IMR-90 (cell line): Measurements from ENCODE around the gene VPS8. TPM values are rescaled to one million over a fixed set of nuclear protein-coding genes. Genes with fewer than 3 reads are reported as not detected.
"Not testable (repeated sequence)": the region's sequence is repeated elsewhere in the genome, so short reads cannot be mapped to it uniquely, and the experiment has no call there.

Experiments used
- ATAC-seq: fragments of 200-7000 bp; cut with Tn5 transposase; 2 replicates; pipeline ENCODE4 v1.9.1; 2020; ENCODE audit warnings: low read depth, mild to moderate bottlenecking, moderate library complexity
- BruUV-seq: library from RNA; stranded (reverse); fragments of 400-500 nt; replicated peaks from 2 replicates; lab custom pipeline; 2021; lab: Mats Ljungman, UMichigan
- CTCF ChIA-PET: fragments of 300-600 bp; formaldehyde crosslinking; extraction: SDS; loops from one replicate; lab custom pipeline; 2021; ENCODE audit warnings: antibody characterized with exemption; lab: Yijun Ruan, JAX
- POLR2A ChIA-PET: fragments of 300-600 bp; sonication (Branson Sonifier 250); formaldehyde crosslinking; loops from one replicate; lab custom pipeline; 2022; ENCODE audit warnings: antibody characterized with exemption; ENCODE audit not compliant: unreplicated experiment; lab: Charles Lee
- DNase-seq: peaks from one replicate; pipeline ENCODE4 v3.0.0; 2013
- H2AFZ ChIP-seq: replicated peaks from 2 replicates; pipeline ENCODE3; 2013; ENCODE audit warnings: low read length, mild to moderate bottlenecking; ENCODE audit not compliant: poor library complexity
- H2AK5ac ChIP-seq: 2 replicates; pipeline ENCODE4 v1.6.1; 2013; ENCODE audit warnings: low read depth, low read length, inconsistent platforms
- H2AK9ac ChIP-seq: replicated peaks from 2 replicates; pipeline ENCODE3; 2013; ENCODE audit warnings: mild to moderate bottlenecking, low read depth, low read length, moderate library complexity; ENCODE audit not compliant: poor library complexity
- H2BK120ac ChIP-seq: 2 replicates; pipeline ENCODE4 v1.6.1; 2013; ENCODE audit warnings: low read depth, low read length, inconsistent platforms
- H2BK15ac ChIP-seq: 3 replicates; pipeline ENCODE4 v1.6.1; 2013; ENCODE audit warnings: low read depth, low read length, inconsistent platforms
- H2BK20ac ChIP-seq: 2 replicates; pipeline ENCODE4 v1.6.1; 2013; ENCODE audit warnings: low read depth, mild to moderate bottlenecking, inconsistent platforms, low read length, moderate library complexity
- H2BK5ac ChIP-seq: 2 replicates; pipeline ENCODE4 v1.6.1; 2013; ENCODE audit warnings: mild to moderate bottlenecking, low read depth, low read length, inconsistent platforms; ENCODE audit not compliant: poor library complexity, severe bottlenecking
- H3K14ac ChIP-seq: replicated peaks from 2 replicates; pipeline ENCODE4 v1.6.1; 2013; ENCODE audit warnings: low read depth, low read length, inconsistent platforms
- H3K18ac ChIP-seq: 2 replicates; pipeline ENCODE4 v1.6.1; 2013; ENCODE audit warnings: low read depth, low read length, control low read depth
- H3K23ac ChIP-seq: 2 replicates; pipeline ENCODE4 v1.6.1; 2013; ENCODE audit warnings: low read depth, low read length, inconsistent platforms
- H3K27ac ChIP-seq: 2 replicates; pipeline ENCODE4 v1.5.1; 2013; ENCODE audit warnings: mild to moderate bottlenecking, control low read depth, low read length; ENCODE audit not compliant: insufficient read depth
- H3K27me3 ChIP-seq: 2 replicates; pipeline ENCODE4 v1.6.1; 2013; ENCODE audit warnings: low read length; ENCODE audit not compliant: control insufficient read depth, insufficient read depth
- H3K36me3 ChIP-seq: 2 replicates; pipeline ENCODE4 v1.6.1; 2013; ENCODE audit warnings: low read length, mixed read lengths; ENCODE audit not compliant: control insufficient read depth, insufficient read depth
- H3K4ac ChIP-seq: 2 replicates; pipeline ENCODE4 v1.6.1; 2013; ENCODE audit warnings: low read depth, low read length, inconsistent platforms
- H3K4me1 ChIP-seq: 2 replicates; pipeline ENCODE4 v1.6.1; 2013; ENCODE audit warnings: low read length, mixed read lengths; ENCODE audit not compliant: control insufficient read depth, insufficient read depth
- H3K4me2 ChIP-seq: 2 replicates; pipeline ENCODE4 v1.6.1; 2013; ENCODE audit warnings: low read depth, mild to moderate bottlenecking, control low read depth, low read length, moderate library complexity
- H3K4me3 ChIP-seq: 2 replicates; pipeline ENCODE4 v1.5.1; 2013; ENCODE audit warnings: low read depth, mild to moderate bottlenecking, control low read depth, low read length, moderate library complexity; ENCODE audit not compliant: insufficient read depth
- H3K56ac ChIP-seq: 2 replicates; pipeline ENCODE4 v1.6.1; 2013; ENCODE audit warnings: low read length, inconsistent platforms; ENCODE audit not compliant: insufficient read depth; ENCODE audit errors: extremely low read depth
- H3K79me1 ChIP-seq, 2 experiments: 2 replicates each; pipeline ENCODE4 v1.6.1; 2013; ENCODE audit warnings: low read length in 2 of 2, inconsistent platforms in 1 of 2, low read depth in 1 of 2
- H3K9ac ChIP-seq: 2 replicates; pipeline ENCODE4 v1.6.1; 2013; ENCODE audit warnings: low read depth, low read length, control low read depth
- H3K9me1 ChIP-seq: 2 replicates; pipeline ENCODE4 v1.6.1; 2013; ENCODE audit warnings: low read length, inconsistent platforms; ENCODE audit not compliant: insufficient read depth
- H3K9me3 ChIP-seq: 2 replicates; pipeline ENCODE4 v1.6.1; 2013; ENCODE audit warnings: low read length; ENCODE audit not compliant: control insufficient read depth, insufficient read depth
- H4K20me1 ChIP-seq: 2 replicates; pipeline ENCODE4 v1.6.1; 2013; ENCODE audit warnings: low read length, inconsistent platforms; ENCODE audit not compliant: insufficient read depth
- H4K5ac ChIP-seq: 2 replicates; pipeline ENCODE4 v1.6.1; 2013; ENCODE audit warnings: mild to moderate bottlenecking, low read depth, low read length, control low read depth
- H4K8ac ChIP-seq, 2 experiments: 2 replicates each; pipeline ENCODE4 v1.6.1; 2013; ENCODE audit warnings: low read depth in 2 of 2, low read length in 2 of 2, control low read depth in 1 of 2, inconsistent platforms in 1 of 2
- H4K91ac ChIP-seq: 2 replicates; pipeline ENCODE4 v1.6.1; 2013; ENCODE audit warnings: low read depth, low read length, inconsistent platforms; ENCODE audit not compliant: insufficient read depth
- CEBPB ChIP-seq: IDR thresholded peaks from 2 replicates; pipeline ENCODE4 v1.6.1; 2012; ENCODE audit warnings: low read depth, low read length, improper control_type of control experiment
- MAZ ChIP-seq: IDR thresholded peaks from 2 replicates; pipeline ENCODE4 v1.6.1; 2012; ENCODE audit warnings: low read depth, mild to moderate bottlenecking, low read length, improper control_type of control experiment, moderate library complexity, borderline replicate concordance
- WGBS, 2 experiments: methylation state at CpG; one replicate each; pipeline versions ENCODE4 v1.1.5 to v1.1.7; 2013; ENCODE audit warnings: missing lambda C conversion rate in 2 of 2; ENCODE audit not compliant: insufficient read length in 1 of 2; ENCODE audit errors: extremely low coverage in 2 of 2; 5-methylcytosine and 5-hydroxymethylcytosine counted together
- dilution Hi-C: fragments of 300-500 bp; cut with HindIII; formaldehyde crosslinking; loops from one replicate; pipeline ENCODE4 v1.14.3; 2018; ENCODE audit warnings: low sequenced_read_pairs; ENCODE audit not compliant: unreplicated experiment
- in situ Hi-C: fragments of 300-500 bp; cut with MboI; formaldehyde crosslinking; loops from 3 replicates; pipeline ENCODE4 v1.14.3; 2019; ENCODE audit warnings: low sequenced_read_pairs, inconsistent platforms, mixed read lengths
- intact Hi-C: fragments of 100-400 bp; cut with micrococcal nuclease; formaldehyde crosslinking; loops from 2 replicates; pipeline ENCODE4 v1.10.0; 2022
- polyA plus RNA-seq, 3 experiments: library from polyadenylated mRNA; depleted of rRNA; stranded (reverse); fragments of >200 nt; gene quantifications; 2 replicates each; pipeline ENCODE4 v1.2.3, GENCODE V29; 2012; ENCODE audit warnings: low replicate concordance in 1 of 3
- total RNA-seq: library from RNA; depleted of rRNA; stranded (reverse); fragments of >200 nt; gene quantifications from 2 replicates; pipeline ENCODE4 v1.2.3, GENCODE V29; 2012
- TF ChIP-seq, protein P1 (sequence below): fragments of 150-350 bp; IDR thresholded peaks from 2 replicates; pipeline ENCODE4 v1.6.1; 2017; ENCODE audit warnings: mild to moderate bottlenecking, antibody characterized with exemption, low read length, low read depth

The VPS8 gene
- total and polyA plus RNA-seq, 2 of the 4 experiments (the other 2 are of a cell fraction) = 14.0 to 56.1 TPM

DNA sequence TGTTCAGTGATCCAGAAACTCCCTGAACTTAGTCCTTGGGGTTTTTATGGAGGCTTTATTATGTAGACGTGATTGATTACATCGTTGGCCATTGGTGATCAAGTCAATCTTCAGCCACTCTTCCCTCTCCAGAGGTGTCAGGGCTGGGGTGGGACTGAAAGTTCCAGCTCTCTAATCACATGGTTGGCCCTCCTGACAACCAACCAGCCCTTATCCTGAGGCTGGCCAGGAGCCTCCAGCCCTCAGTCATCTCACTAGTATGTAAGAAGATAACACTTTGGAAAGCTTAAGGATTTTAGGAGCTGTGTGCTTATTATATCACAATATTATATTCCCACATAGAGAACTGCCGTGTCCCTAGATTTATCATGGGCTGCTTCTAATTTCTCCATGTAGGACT lies 142.3 kb downstream of the VPS8 start:
- no TSS peak for BruUV-seq
- dilution Hi-C loops = no loop called here

GRCh38 chr3:184954851-184955250 lies 142.9 kb downstream of the VPS8 start:
- WGBS, 2 experiments = no CpG with 5 or more reads among the region's 8 CpGs
- H3K14ac ChIP-seq, H3K9ac ChIP-seq, CTCF ChIA-PET, H3K56ac ChIP-seq, H2AFZ ChIP-seq, BruUV-seq, H3K79me1 ChIP-seq, H2BK5ac ChIP-seq, POLR2A ChIA-PET, dilution Hi-C loops, H4K20me1 ChIP-seq, H3K4ac ChIP-seq, H4K91ac ChIP-seq, H3K9me1 ChIP-seq, H4K8ac ChIP-seq, H3K36me3 ChIP-seq, H2BK20ac ChIP-seq, H3K23ac ChIP-seq, H3K18ac ChIP-seq, DNase-seq, ATAC-seq, H3K4me3 ChIP-seq, H2AK5ac ChIP-seq, H2AK9ac ChIP-seq, H3K27ac ChIP-seq, H2BK120ac ChIP-seq, H3K4me1 ChIP-seq, H2BK15ac ChIP-seq, H3K4me2 ChIP-seq, H3K9me3 ChIP-seq, in situ Hi-C loops, H4K5ac ChIP-seq, H3K27me3 ChIP-seq: not testable (repeated sequence)
- intact Hi-C loops = loop anchor here (2.0 kb wide), 1 partner anchor 64 kb away; no protein-coding TSS in a partner anchor

More for the DNA sequence above, 142.3 kb downstream of the VPS8 start:
- in situ Hi-C loops = no loop called here
- no peaks in the 10 kb centered on the region for H4K20me1 ChIP-seq
- no peak overlapping the region for H3K9ac ChIP-seq
- H2AFZ ChIP-seq = no peak overlapping the region
- H4K8ac ChIP-seq = no peak overlapping the region
- no peaks in the 10 kb centered on the region for H3K4me1 ChIP-seq
- TF ChIP-seq MAZ (no peak), CEBPB (no peak)
- TF ChIP-seq, protein P1, sequence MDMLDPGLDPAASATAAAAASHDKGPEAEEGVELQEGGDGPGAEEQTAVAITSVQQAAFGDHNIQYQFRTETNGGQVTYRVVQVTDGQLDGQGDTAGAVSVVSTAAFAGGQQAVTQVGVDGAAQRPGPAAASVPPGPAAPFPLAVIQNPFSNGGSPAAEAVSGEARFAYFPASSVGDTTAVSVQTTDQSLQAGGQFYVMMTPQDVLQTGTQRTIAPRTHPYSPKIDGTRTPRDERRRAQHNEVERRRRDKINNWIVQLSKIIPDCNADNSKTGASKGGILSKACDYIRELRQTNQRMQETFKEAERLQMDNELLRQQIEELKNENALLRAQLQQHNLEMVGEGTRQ = no peak
- H3K27me3 ChIP-seq = no peaks in the 10 kb centered on the region
- no peak overlapping the region for H3K23ac ChIP-seq
- H4K91ac ChIP-seq = no peak overlapping the region
- no peak overlapping the region for H2BK15ac ChIP-seq
- no peak overlapping the region for H2BK20ac ChIP-seq
- peaks cover 4% of the 10 kb centered on the region; the same call in 1 of the 2 replicates for H3K9me1 ChIP-seq
- H3K79me1 ChIP-seq = no peaks in the 10 kb centered on the region
- H3K56ac ChIP-seq = no peak overlapping the region
- ATAC-seq (no peak), DNase-seq (no peak)
- H2BK120ac ChIP-seq = no peak overlapping the region
- no CpG with 5 or more reads among the region's 3 CpGs for WGBS, 2 experiments
- H2AK5ac ChIP-seq = no peak overlapping the region
- H4K5ac ChIP-seq = no peak overlapping the region
- no peak overlapping the region for H3K18ac ChIP-seq
- no peaks in the 10 kb centered on the region for H3K9me3 ChIP-seq
- no peak overlapping the region for H2BK5ac ChIP-seq
- no peak overlapping the region for H3K14ac ChIP-seq
- no peak overlapping the region for H2AK9ac ChIP-seq
- ChIA-PET CTCF (no interaction called here), POLR2A (no interaction called here)
- no peak overlapping the region for H3K4me3 ChIP-seq
- H3K4me2 ChIP-seq = no peak overlapping the region
- H3K36me3 ChIP-seq = no peaks in the 10 kb centered on the region
- no peak overlapping the region for H3K27ac ChIP-seq
- H3K4ac ChIP-seq = no peak overlapping the region
- intact Hi-C loops = loop anchor here (2.0 kb wide), 1 partner anchor 65 kb away; no protein-coding TSS in a partner anchor
